ENCODE measurements around the gene TMEM163.
"Not testable (repeated sequence)": the region's sequence is repeated elsewhere in the genome, so short reads cannot be mapped to it uniquely, and the experiment has no call there.

The TMEM163 gene

GRCh38 chr2:134573724-134574123 is 145.1 kb downstream of the TMEM163 start:
- Histone ChIP-seq H3K4me3 (ENCODE audit: low read length in 2 of 2) (no peak overlapping the region), H3K36me3 (ENCODE audit: control insufficient read depth in 2 of 2, insufficient read depth in 2 of 2, low read length in 2 of 2) (no peaks in the 10 kb centered on the region), H3K27ac (ENCODE audit: low read depth in 2 of 2, low read length in 2 of 2) (no peak overlapping the region)

GRCh38 chr2:134573085-134573370 is 145.8 kb downstream of the TMEM163 start:
- H3K4me1 ChIP-seq (ENCODE audit: control insufficient read depth in 2 of 2, insufficient read depth in 2 of 2, low read length in 2 of 2): no peaks in the 10 kb centered on the region
- no peak overlapping the region for H3K4me3 ChIP-seq (ENCODE audit: low read length in 2 of 2)
- H3K9ac ChIP-seq (ENCODE audit: low read depth in 1 of 2, low read length in 2 of 2): no peak overlapping the region
- no peaks in the 10 kb centered on the region for H3K9me3 ChIP-seq (ENCODE audit: control insufficient read depth in 2 of 2, low read length in 2 of 2)
- H3K27me3 ChIP-seq (ENCODE audit: control insufficient read depth in 2 of 2, insufficient read depth in 2 of 2, low read length in 2 of 2): no peaks in the 10 kb centered on the region
- no peak overlapping the region for H3K27ac ChIP-seq (ENCODE audit: low read depth in 2 of 2, low read length in 2 of 2)
- no peaks in the 10 kb centered on the region for H3K36me3 ChIP-seq (ENCODE audit: control insufficient read depth in 2 of 2, insufficient read depth in 2 of 2, low read length in 2 of 2)

More at GRCh38 chr2:134573724-134574123, 145.1 kb downstream of the TMEM163 start:
- no peaks in the 10 kb centered on the region for H3K9me3 ChIP-seq (ENCODE audit: control insufficient read depth in 2 of 2, low read length in 2 of 2)
- H3K4me1 ChIP-seq (ENCODE audit: control insufficient read depth in 2 of 2, insufficient read depth in 2 of 2, low read length in 2 of 2): no peaks in the 10 kb centered on the region
- no peak overlapping the region for H3K9ac ChIP-seq (ENCODE audit: low read depth in 1 of 2, low read length in 2 of 2)
- H3K27me3 ChIP-seq (ENCODE audit: control insufficient read depth in 2 of 2, insufficient read depth in 2 of 2, low read length in 2 of 2): no peaks in the 10 kb centered on the region

GRCh38 chr2:134572314-134573084 is 146.3 kb downstream of the TMEM163 start:
- H3K9ac ChIP-seq (ENCODE audit: low read depth in 1 of 2, low read length in 2 of 2): no peak overlapping the region

GRCh38 chr2:134570676-134571075 is 148.1 kb downstream of the TMEM163 start:
- no peaks in the 10 kb centered on the region for H3K4me1 ChIP-seq (ENCODE audit: control insufficient read depth in 2 of 2, insufficient read depth in 2 of 2, low read length in 2 of 2)
- no peak overlapping the region for H3K4me3 ChIP-seq (ENCODE audit: low read length in 2 of 2)
- no peaks in the 10 kb centered on the region for H3K27me3 ChIP-seq (ENCODE audit: control insufficient read depth in 2 of 2, insufficient read depth in 2 of 2, low read length in 2 of 2)
- no peak overlapping the region for H3K27ac ChIP-seq (ENCODE audit: low read depth in 2 of 2, low read length in 2 of 2)
- no peaks in the 10 kb centered on the region for H3K9me3 ChIP-seq (ENCODE audit: control insufficient read depth in 2 of 2, low read length in 2 of 2)
- no peaks in the 10 kb centered on the region for H3K36me3 ChIP-seq (ENCODE audit: control insufficient read depth in 2 of 2, insufficient read depth in 2 of 2, low read length in 2 of 2)
- H3K9ac ChIP-seq (ENCODE audit: low read depth in 1 of 2, low read length in 2 of 2): no peak overlapping the region

More at GRCh38 chr2:134572314-134573084, 146.3 kb downstream of the TMEM163 start:
- H3K4me3 ChIP-seq (ENCODE audit: low read length in 2 of 2): no peak overlapping the region
- no peaks in the 10 kb centered on the region for H3K27me3 ChIP-seq (ENCODE audit: control insufficient read depth in 2 of 2, insufficient read depth in 2 of 2, low read length in 2 of 2)
- H3K9me3 ChIP-seq (ENCODE audit: control insufficient read depth in 2 of 2, low read length in 2 of 2): no peaks in the 10 kb centered on the region
- H3K36me3 ChIP-seq (ENCODE audit: control insufficient read depth in 2 of 2, insufficient read depth in 2 of 2, low read length in 2 of 2): no peaks in the 10 kb centered on the region
- H3K4me1 ChIP-seq (ENCODE audit: control insufficient read depth in 2 of 2, insufficient read depth in 2 of 2, low read length in 2 of 2): no peaks in the 10 kb centered on the region
- H3K27ac ChIP-seq (ENCODE audit: low read depth in 2 of 2, low read length in 2 of 2): no peak overlapping the region

GRCh38 chr2:134568413-134568812 is 150.4 kb downstream of the TMEM163 start:
- Histone ChIP-seq H3K9me3 (ENCODE audit: control insufficient read depth in 2 of 2, low read length in 2 of 2) (no peaks in the 10 kb centered on the region), H3K9ac (ENCODE audit: low read depth in 1 of 2, low read length in 2 of 2) (no peak overlapping the region), H3K36me3 (ENCODE audit: control insufficient read depth in 2 of 2, insufficient read depth in 2 of 2, low read length in 2 of 2) (no peaks in the 10 kb centered on the region), H3K27me3 (ENCODE audit: control insufficient read depth in 2 of 2, insufficient read depth in 2 of 2, low read length in 2 of 2) (no peaks in the 10 kb centered on the region), H3K27ac (ENCODE audit: low read depth in 2 of 2, low read length in 2 of 2) (no peak overlapping the region), H3K4me1 (ENCODE audit: control insufficient read depth in 2 of 2, insufficient read depth in 2 of 2, low read length in 2 of 2) (no peaks in the 10 kb centered on the region), H3K4me3 (ENCODE audit: low read length in 2 of 2) (no peak overlapping the region)

- no peak overlapping the region for H3K27ac ChIP-seq (ENCODE audit: low read depth in 2 of 2, low read length in 2 of 2)
- H3K9ac ChIP-seq (ENCODE audit: low read depth in 1 of 2, low read length in 2 of 2): no peak overlapping the region
- H3K4me1 ChIP-seq (ENCODE audit: control insufficient read depth in 2 of 2, insufficient read depth in 2 of 2, low read length in 2 of 2): no peaks in the 10 kb centered on the region
- no peaks in the 10 kb centered on the region for H3K36me3 ChIP-seq (ENCODE audit: control insufficient read depth in 2 of 2, insufficient read depth in 2 of 2, low read length in 2 of 2)
- H3K9me3 ChIP-seq (ENCODE audit: control insufficient read depth in 2 of 2, low read length in 2 of 2): no peaks in the 10 kb centered on the region
- no peaks in the 10 kb centered on the region for H3K27me3 ChIP-seq (ENCODE audit: control insufficient read depth in 2 of 2, insufficient read depth in 2 of 2, low read length in 2 of 2)
- no peak overlapping the region for H3K4me3 ChIP-seq (ENCODE audit: low read length in 2 of 2)
Observed at GRCh38 chr2:134567666-134568065, 151.1 kb downstream of the TMEM163 start.

- H3K27me3 ChIP-seq (ENCODE audit: control insufficient read depth in 2 of 2, insufficient read depth in 2 of 2, low read length in 2 of 2); H3K4me1 ChIP-seq (ENCODE audit: control insufficient read depth in 2 of 2, insufficient read depth in 2 of 2, low read length in 2 of 2); H3K27ac ChIP-seq (ENCODE audit: low read depth in 2 of 2, low read length in 2 of 2); H3K4me3 ChIP-seq (ENCODE audit: low read length in 2 of 2); H3K9ac ChIP-seq (ENCODE audit: low read depth in 1 of 2, low read length in 2 of 2); H3K36me3 ChIP-seq (ENCODE audit: control insufficient read depth in 2 of 2, insufficient read depth in 2 of 2, low read length in 2 of 2); H3K9me3 ChIP-seq (ENCODE audit: control insufficient read depth in 2 of 2, low read length in 2 of 2): not testable (repeated sequence)
Observed at GRCh38 chr2:134564955-134565354, 153.8 kb downstream of the TMEM163 start.

- Histone ChIP-seq H3K36me3 (ENCODE audit: control insufficient read depth in 2 of 2, insufficient read depth in 2 of 2, low read length in 2 of 2) (no peaks in the 10 kb centered on the region), H3K27me3 (ENCODE audit: control insufficient read depth in 2 of 2, insufficient read depth in 2 of 2, low read length in 2 of 2) (no peaks in the 10 kb centered on the region), H3K4me1 (ENCODE audit: control insufficient read depth in 2 of 2, insufficient read depth in 2 of 2, low read length in 2 of 2) (no peaks in the 10 kb centered on the region), H3K27ac (ENCODE audit: low read depth in 2 of 2, low read length in 2 of 2) (no peak overlapping the region), H3K4me3 (ENCODE audit: low read length in 2 of 2) (no peak overlapping the region), H3K9me3 (ENCODE audit: control insufficient read depth in 2 of 2, low read length in 2 of 2) (no peaks in the 10 kb centered on the region), H3K9ac (ENCODE audit: low read depth in 1 of 2, low read length in 2 of 2) (no peak overlapping the region)
Observed at GRCh38 chr2:134564549-134564948, 154.3 kb downstream of the TMEM163 start.

- no peak overlapping the region for H3K9ac ChIP-seq (ENCODE audit: low read depth in 1 of 2, low read length in 2 of 2)
- no peaks in the 10 kb centered on the region for H3K27me3 ChIP-seq (ENCODE audit: control insufficient read depth in 2 of 2, insufficient read depth in 2 of 2, low read length in 2 of 2)
- no peak overlapping the region for H3K4me3 ChIP-seq (ENCODE audit: low read length in 2 of 2)
- H3K4me1 ChIP-seq (ENCODE audit: control insufficient read depth in 2 of 2, insufficient read depth in 2 of 2, low read length in 2 of 2): no peaks in the 10 kb centered on the region
- H3K9me3 ChIP-seq (ENCODE audit: control insufficient read depth in 2 of 2, low read length in 2 of 2): no peaks in the 10 kb centered on the region
- H3K27ac ChIP-seq (ENCODE audit: low read depth in 2 of 2, low read length in 2 of 2): no peak overlapping the region
- H3K36me3 ChIP-seq (ENCODE audit: control insufficient read depth in 2 of 2, insufficient read depth in 2 of 2, low read length in 2 of 2): no peaks in the 10 kb centered on the region
Observed at GRCh38 chr2:134558208-134558830, 160.5 kb downstream of the TMEM163 start.

- Histone ChIP-seq H3K27ac (ENCODE audit: low read depth in 2 of 2, low read length in 2 of 2) (no peak overlapping the region), H3K4me3 (ENCODE audit: low read length in 2 of 2) (no peak overlapping the region)
Observed at GRCh38 chr2:134555411-134555810, 163.4 kb downstream of the TMEM163 start.

More at GRCh38 chr2:134555411-134555810, 163.4 kb downstream of the TMEM163 start:
- Histone ChIP-seq H3K4me1 (ENCODE audit: control insufficient read depth in 2 of 2, insufficient read depth in 2 of 2, low read length in 2 of 2) (no peaks in the 10 kb centered on the region), H3K27me3 (ENCODE audit: control insufficient read depth in 2 of 2, insufficient read depth in 2 of 2, low read length in 2 of 2) (no peaks in the 10 kb centered on the region), H3K9ac (ENCODE audit: low read depth in 1 of 2, low read length in 2 of 2) (no peak overlapping the region), H3K36me3 (ENCODE audit: control insufficient read depth in 2 of 2, insufficient read depth in 2 of 2, low read length in 2 of 2) (no peaks in the 10 kb centered on the region), H3K9me3 (ENCODE audit: control insufficient read depth in 2 of 2, low read length in 2 of 2) (no peaks in the 10 kb centered on the region)
